Stimulated activated CD8-positive, alpha-beta memory T cell treated with anti-CD3 and anti-CD28 coated beads, Interleukin-15, amount 100 ng/mL, for 24 hours (primary cell): ENCODE results near the gene ZDHHC23.
A peak's percentile ranks its signal among the peaks of the same experiment; 100 is the strongest.

Experiments
- DNase-seq: peaks from one replicate; pipeline ENCODE4 v3.0.0-alpha.2; 2020; ENCODE audit warnings: low read depth

ZDHHC23 gene

GRCh38 chr3:113947372-113948014, at the start of gene ZDHHC23:
Gene ZDHHC23, plus strand, starts transcription at chr3:113948013. Its CDS starts 790 bp downstream, at chr3:113948803.
- DNase-seq: peak; percentile 31

GRCh38 chr3:113898892-113899291, 48.9 kb upstream of the ZDHHC23 start:
- no peak for DNase-seq

- DNase-seq: no peak
Measured at GRCh38 chr3:113906568-113907140, 41.2 kb upstream of the ZDHHC23 start.

GRCh38 chr3:113908133-113908532, 39.7 kb upstream of the ZDHHC23 start:
- no peak for DNase-seq

- no peak for DNase-seq
Measured at GRCh38 chr3:113910966-113911365, 36.8 kb upstream of the ZDHHC23 start.

- no peak for DNase-seq
Measured at GRCh38 chr3:113912552-113913236, 35.1 kb upstream of the ZDHHC23 start.

- no peak for DNase-seq
Measured at GRCh38 chr3:113914646-113915045, 33.2 kb upstream of the ZDHHC23 start.

- DNase-seq: no peak
Measured at GRCh38 chr3:113927556-113927955, 20.3 kb upstream of the ZDHHC23 start.

GRCh38 chr3:113946831-113947230, 982 bp upstream of the ZDHHC23 start:
- no peak for DNase-seq

- no peak for DNase-seq
Measured at GRCh38 chr3:113948015-113948917, 453 bp downstream of the ZDHHC23 start.

- DNase-seq: no peak
Measured at GRCh38 chr3:113952921-113953320, 5.1 kb downstream of the ZDHHC23 start.

- DNase-seq: no peak
Measured at GRCh38 chr3:113953677-113954076, 5.9 kb downstream of the ZDHHC23 start.

GRCh38 chr3:113954091-113954685, 6.4 kb downstream of the ZDHHC23 start:
- no peak for DNase-seq

- DNase-seq: no peak
Measured at GRCh38 chr3:113963879-113964278, 16.1 kb downstream of the ZDHHC23 start.

- DNase-seq: no peak
Measured at GRCh38 chr3:113966172-113966571, 18.4 kb downstream of the ZDHHC23 start.

- DNase-seq: no peak
Measured at GRCh38 chr3:113968986-113969385, 21.2 kb downstream of the ZDHHC23 start.

GRCh38 chr3:113977822-113978221, 30.0 kb downstream of the ZDHHC23 start:
- DNase-seq: no peak

- DNase-seq: no peak
Measured at GRCh38 chr3:113979916-113980315, 32.1 kb downstream of the ZDHHC23 start.

- no peak for DNase-seq
Measured at GRCh38 chr3:113981803-113982202, 34.0 kb downstream of the ZDHHC23 start.

GRCh38 chr3:113983544-113983943, 35.7 kb downstream of the ZDHHC23 start:
- no peak for DNase-seq

GRCh38 chr3:113985541-113985940, 37.7 kb downstream of the ZDHHC23 start:
- DNase-seq: no peak

GRCh38 chr3:114005481-114005880, 57.7 kb downstream of the ZDHHC23 start:
- no peak for DNase-seq
